Liver (tissue), 9 donors: ENCODE data around the gene TNFRSF21. TPM values are rescaled to one million over a fixed set of nuclear protein-coding genes. Genes with fewer than 3 reads are reported as not detected.

Source experiments
- DNase-seq: peaks from one replicate; pipeline ENCODE4 v3.0.0-alpha.2; 2017; ENCODE audit warnings: low spot score
- H3K27ac ChIP-seq, 2 donors: one replicate each; pipeline ENCODE4 v1.7.0; 2013; ENCODE audit warnings: inconsistent platforms in 2 of 2, low read length in 2 of 2, control low read depth in 1 of 2, low read depth in 1 of 2, mild to moderate bottlenecking in 1 of 2
- H3K27me3 ChIP-seq, 4 donors: one replicate each; pipeline versions ENCODE4 v1.6.1 to v1.7.0; 2013; ENCODE audit warnings: low read length in 3 of 4, inconsistent platforms in 1 of 4, mild to moderate bottlenecking in 1 of 4, moderate library complexity in 1 of 4; ENCODE audit not compliant: control insufficient read depth in 4 of 4, insufficient read depth in 4 of 4
- H3K36me3 ChIP-seq, 4 donors: one replicate each; pipeline versions ENCODE4 v1.6.1 to v1.7.0; 2013; ENCODE audit warnings: low read length in 3 of 4, mild to moderate bottlenecking in 3 of 4, low read depth in 1 of 4, moderate library complexity in 1 of 4; ENCODE audit not compliant: control insufficient read depth in 4 of 4, insufficient read depth in 3 of 4
- H3K4me1 ChIP-seq, 4 donors: one replicate each; pipeline versions ENCODE4 v1.6.1 to v1.7.0; 2013; ENCODE audit warnings: low read length in 3 of 4, mild to moderate bottlenecking in 3 of 4, moderate library complexity in 1 of 4; ENCODE audit not compliant: control insufficient read depth in 4 of 4, insufficient read depth in 4 of 4
- H3K4me3 ChIP-seq, 3 donors: one replicate each; pipeline versions ENCODE4 v1.6.1 to v1.7.0; 2013; ENCODE audit warnings: low read length in 3 of 3, control low read depth in 1 of 3, low read depth in 1 of 3, mild to moderate bottlenecking in 1 of 3
- H3K9ac ChIP-seq, 2 donors: one replicate each; pipeline ENCODE4 v1.7.0; 2013; ENCODE audit warnings: low read length in 2 of 2, mild to moderate bottlenecking in 2 of 2, moderate library complexity in 2 of 2, control low read depth in 1 of 2, low read depth in 1 of 2
- H3K9me3 ChIP-seq, 4 donors: one replicate each; pipeline versions ENCODE4 v1.6.1 to v1.7.0; 2013; ENCODE audit warnings: low read length in 3 of 4; ENCODE audit not compliant: control insufficient read depth in 4 of 4
- ATF3 ChIP-seq: IDR thresholded peaks from 2 replicates; pipeline ENCODE4 v1.6.1; 2016; ENCODE audit warnings: antibody characterized with exemption
- CTCF ChIP-seq: fragments of 150-350 bp; IDR thresholded peaks from 2 replicates; pipeline ENCODE4 v1.5.1; 2017; ENCODE audit warnings: improper control_type of control experiment, low read depth, low read length; ENCODE audit not compliant: missing input control
- EGR1 ChIP-seq, 2 donors: IDR thresholded peaks; 2 replicates each; pipeline ENCODE4 v1.6.1; 2016 to 2018; ENCODE audit warnings: antibody characterized with exemption in 2 of 2, low read depth in 2 of 2
- FOXA1 ChIP-seq: IDR thresholded peaks from 2 replicates; pipeline ENCODE4 v1.6.1; 2016; ENCODE audit warnings: antibody characterized with exemption
- FOXA2 ChIP-seq: IDR thresholded peaks from 2 replicates; pipeline ENCODE4 v1.6.1; 2016; ENCODE audit warnings: antibody characterized with exemption
- GABPA ChIP-seq, 2 donors: IDR thresholded peaks in 1 of 2; conservative IDR thresholded peaks in 1 of 2; 2 replicates each; pipeline ENCODE4 v1.6.1; 2016; ENCODE audit warnings: antibody characterized with exemption in 2 of 2, mild to moderate bottlenecking in 1 of 2, moderate library complexity in 1 of 2
- HNF4A ChIP-seq, 2 donors: conservative IDR thresholded peaks; 2 replicates each; pipeline ENCODE4 v1.6.1; 2016; ENCODE audit warnings: antibody characterized with exemption in 2 of 2, mild to moderate bottlenecking in 2 of 2
- JUND ChIP-seq, 2 donors: IDR thresholded peaks; 2 replicates each; pipeline ENCODE4 v1.6.1; 2016; ENCODE audit warnings: antibody characterized with exemption in 2 of 2
- MAX ChIP-seq: IDR thresholded peaks from 2 replicates; pipeline ENCODE4 v1.6.1; 2016; ENCODE audit warnings: antibody characterized with exemption
- NR2F2 ChIP-seq: IDR thresholded peaks from 2 replicates; pipeline ENCODE4 v1.6.1; 2016; ENCODE audit warnings: antibody characterized with exemption
- RAD21 ChIP-seq, 2 donors: IDR thresholded peaks; 2 replicates each; pipeline ENCODE4 v1.6.1; 2016; ENCODE audit warnings: antibody characterized with exemption in 2 of 2, mild to moderate bottlenecking in 2 of 2
- REST ChIP-seq: IDR thresholded peaks from 2 replicates; pipeline ENCODE4 v1.6.1; 2016; ENCODE audit warnings: antibody characterized with exemption, mild to moderate bottlenecking
- RXRA ChIP-seq, 2 donors: IDR thresholded peaks; 2 replicates each; pipeline ENCODE4 v1.6.1; 2017 to 2018; ENCODE audit warnings: antibody characterized with exemption in 2 of 2, mild to moderate bottlenecking in 1 of 2
- SP1 ChIP-seq: IDR thresholded peaks from 2 replicates; pipeline ENCODE4 v1.6.1; 2018; ENCODE audit warnings: antibody characterized with exemption, mild to moderate bottlenecking
- TAF1 ChIP-seq: conservative IDR thresholded peaks from 2 replicates; pipeline ENCODE4 v1.6.1; 2016; ENCODE audit warnings: antibody characterized with exemption, mild to moderate bottlenecking
- ZBTB33 ChIP-seq: IDR thresholded peaks from 2 replicates; pipeline ENCODE4 v1.6.1; 2016; ENCODE audit warnings: antibody characterized with exemption
- WGBS: extraction: QIAGEN DNeasy Blood & Tissue Kit; methylation state at CpG from one replicate; pipeline ENCODE4 v1.1.7; 2013; 5-methylcytosine and 5-hydroxymethylcytosine counted together
- polyA plus RNA-seq, 2 donors: library from polyadenylated mRNA; stranded (reverse) in 1 of 2; unstranded in 1 of 2; fragments of 200-250 nt in 1 of 2; fragments of >200 nt in 1 of 2; fragmentation: Nextera tagmentation in 1 of 2; extraction: Ambion mirVana in 1 of 2; gene quantifications; one replicate each; pipeline versions ENCODE4 v1.2.1 to v1.2.3, GENCODE V29; 2013 to 2015
- total RNA-seq, 2 donors: library from RNA; depleted of rRNA; stranded (reverse); fragments of >200 nt; gene quantifications; one replicate each; pipeline ENCODE4 v1.2.3, GENCODE V29; 2014
- donor health status: healthy.
- donor health status: healthy.
- donor health status: healthy.
- donor health status: healthy.
- donor health status: healthy.

TNFRSF21 gene
- total and polyA plus RNA-seq, 4 donors = 2.1 to 3.2 (median 2.9) TPM

GRCh38 chr6:47247227-47247797 lies 62.4 kb downstream of the TNFRSF21 start:
- Histone ChIP-seq H3K4me1 (no peaks in the 10 kb centered on the region), H3K4me3 (no peak overlapping the region), H3K27me3 (no peaks in the 10 kb centered on the region), H3K9me3 (no peaks in the 10 kb centered on the region), H3K27ac (no peak overlapping the region), H3K9ac (no peak overlapping the region), H3K36me3 (no peaks in the 10 kb centered on the region)
- TF ChIP-seq MAX (no peak), RAD21 (IDR thresholded peaks at IDR 0.05) (peak in 1 of 2 donors; percentile 11), FOXA2 (no peak), EGR1 (IDR thresholded peaks at IDR 0.05; ENCODE audit: low read depth in 2 of 2) (no peak), FOXA1 (no peak), ZBTB33 (no peak), JUND (IDR thresholded peaks at IDR 0.05) (no peak), RXRA (IDR thresholded peaks at IDR 0.05) (peak; percentile 49 to 73), NR2F2 (no peak), ATF3 (no peak), REST (no peak), SP1 (peak; percentile 12), TAF1 (no peak), HNF4A (conservative IDR thresholded peaks at IDR 0.05) (no peak)
- no peak for DNase-seq
- WGBS = 54% methylated on average over 2 of the region's 2 CpGs

GRCh38 chr6:47246551-47246950 lies 63.2 kb downstream of the TNFRSF21 start:
- 69% methylated on average over 2 of the region's 2 CpGs for WGBS
- Histone ChIP-seq H3K36me3 (no peaks in the 10 kb centered on the region), H3K27me3 (no peaks in the 10 kb centered on the region), H3K4me3 (no peak overlapping the region), H3K4me1 (no peaks in the 10 kb centered on the region), H3K27ac (no peak overlapping the region), H3K9me3 (no peaks in the 10 kb centered on the region), H3K9ac (no peak overlapping the region)
- DNase-seq = no peak
- TF ChIP-seq ZBTB33 (no peak), FOXA2 (no peak), EGR1 (IDR thresholded peaks at IDR 0.05; ENCODE audit: low read depth in 2 of 2) (no peak), CTCF (no peak), RAD21 (IDR thresholded peaks at IDR 0.05) (no peak), TAF1 (no peak), GABPA (IDR thresholded peaks at IDR 0.05 in 1 of 2, conservative IDR thresholded peaks at IDR 0.05 in 1 of 2) (no peak), JUND (IDR thresholded peaks at IDR 0.05) (no peak), HNF4A (conservative IDR thresholded peaks at IDR 0.05) (no peak), FOXA1 (no peak), REST (no peak)
